H1 (cell line): ENCODE results near the gene IFT122. TPM values are rescaled to one million over a fixed set of nuclear protein-coding genes. Genes with fewer than 3 reads are reported as not detected.
A peak's percentile ranks its signal among the peaks of the same experiment; 100 is the strongest.

Source experiments
- CTCF ChIA-PET: fragments of 300-600 bp; sonication (Branson Sonifier 250); formaldehyde crosslinking; loops from one replicate; lab custom pipeline; 2021; ENCODE audit not compliant: partially characterized antibody; lab: Charles Lee
- POLR2A ChIA-PET: fragments of 300-600 bp; sonication (Branson Sonifier 250); formaldehyde crosslinking; loops from one replicate; lab custom pipeline; 2021; ENCODE audit warnings: inconsistent platforms; ENCODE audit not compliant: partially characterized antibody; lab: Charles Lee
- DNase-seq, 2 experiments: peaks; one replicate each; pipeline versions ENCODE4 v3.0.0 to v3.0.0-alpha.2; 2010 to 2022; ENCODE audit warnings: low spot score in 2 of 2, low read depth in 1 of 2, mixed read lengths in 1 of 2
- FAIRE-seq: peaks from 2 replicates; lab custom pipeline; 2011; peaks lifted over from hg19 to GRCh38; lab: Jason Lieb, UNC
- H2AFZ ChIP-seq: 2 replicates; pipeline ENCODE4 v1.8.1; 2012; ENCODE audit warnings: low read length, inconsistent platforms
- H2AK5ac ChIP-seq: 2 replicates; pipeline ENCODE4 v1.6.1; 2013; ENCODE audit warnings: low read depth, low read length
- H2BK120ac ChIP-seq: replicated peaks from 2 replicates; pipeline ENCODE3; 2013; ENCODE audit warnings: low read depth, low read length, inconsistent platforms
- H2BK12ac ChIP-seq: 2 replicates; pipeline ENCODE4 v1.6.1; 2013; ENCODE audit warnings: low read depth, low read length
- H2BK15ac ChIP-seq: 2 replicates; pipeline ENCODE4 v1.6.1; 2013; ENCODE audit warnings: low read length
- H2BK20ac ChIP-seq: 2 replicates; pipeline ENCODE4 v1.6.1; 2013; ENCODE audit warnings: low read length
- H2BK5ac ChIP-seq: 2 replicates; pipeline ENCODE4 v1.6.1; 2013; ENCODE audit warnings: low read depth, low read length
- H3K14ac ChIP-seq: 2 replicates; pipeline ENCODE4 v1.6.1; 2013; ENCODE audit warnings: inconsistent platforms; ENCODE audit not compliant: insufficient read length
- H3K18ac ChIP-seq: 2 replicates; pipeline ENCODE4 v1.6.1; 2013; ENCODE audit warnings: low read length; ENCODE audit errors: extremely low read depth
- H3K23ac ChIP-seq: 2 replicates; pipeline ENCODE4 v1.6.1; 2013; ENCODE audit warnings: inconsistent platforms; ENCODE audit not compliant: insufficient read length
- H3K23me2 ChIP-seq: 2 replicates; pipeline ENCODE4 v1.6.1; 2013; ENCODE audit warnings: low read depth, low read length
- H3K27ac ChIP-seq: 2 replicates; pipeline ENCODE4 v1.6.1; 2011; ENCODE audit warnings: low read depth, low read length, inconsistent platforms
- H3K27me3 ChIP-seq, 4 experiments: replicated peaks in 1 of 4; 1 replicate in 1 of 4; 2 replicates in 3 of 4; pipeline versions ENCODE4 v1.6.1 to v1.8.1; 2011 to 2013; ENCODE audit warnings: low read length in 3 of 4, mild to moderate bottlenecking in 3 of 4, inconsistent platforms in 2 of 4, mixed read lengths in 2 of 4, moderate library complexity in 1 of 4; ENCODE audit not compliant: control insufficient read depth in 3 of 4, insufficient read depth in 3 of 4; ENCODE audit errors: extremely low read depth in 1 of 4
- H3K36me3 ChIP-seq, 4 experiments: 2 replicates each; pipeline versions ENCODE4 v1.6.1 to v1.8.1; 2011 to 2013; ENCODE audit warnings: mild to moderate bottlenecking in 4 of 4, low read length in 3 of 4, moderate library complexity in 2 of 4, control low read depth in 1 of 4, inconsistent platforms in 1 of 4; ENCODE audit not compliant: insufficient read depth in 4 of 4, control insufficient read depth in 2 of 4
- H3K4ac ChIP-seq: replicated peaks from 2 replicates; pipeline ENCODE3; 2013; ENCODE audit warnings: low read length, low read depth, mixed read lengths, inconsistent platforms; ENCODE audit not compliant: insufficient read length
- H3K4me1 ChIP-seq, 4 experiments: replicated peaks in 1 of 4; 1 replicate in 1 of 4; 2 replicates in 3 of 4; pipeline versions ENCODE4 v1.6.1 to v1.8.1; 2011 to 2013; ENCODE audit warnings: low read length in 3 of 4, inconsistent platforms in 2 of 4, mixed read lengths in 1 of 4; ENCODE audit not compliant: insufficient read depth in 4 of 4, control insufficient read depth in 3 of 4
- H3K4me2 ChIP-seq, 2 experiments: 2 replicates each; pipeline versions ENCODE4 v1.6.1 to v1.8.1; 2011 to 2013; ENCODE audit warnings: low read depth in 2 of 2, low read length in 2 of 2, control low read depth in 1 of 2, inconsistent platforms in 1 of 2, mild to moderate bottlenecking in 1 of 2; ENCODE audit not compliant: insufficient read depth in 1 of 2
- H3K4me3 ChIP-seq, 4 experiments: fragments of 200-600, 300-600 bp in 1 of 4; sonication (generic), shearing (Covaris generic), sonication (Bioruptor Twin) in 1 of 4; 2 replicates each; pipeline versions ENCODE4 v1.5.1 to v1.8.1; 2011 to 2016; ENCODE audit warnings: low read length in 4 of 4, low read depth in 3 of 4, control low read depth in 2 of 4, inconsistent platforms in 2 of 4, mild to moderate bottlenecking in 2 of 4, mixed read lengths in 1 of 4, moderate library complexity in 1 of 4; ENCODE audit not compliant: insufficient read depth in 2 of 4; ENCODE audit errors: extremely low read depth in 1 of 4
- H3K56ac ChIP-seq: replicated peaks from 2 replicates; pipeline ENCODE3; 2013; ENCODE audit warnings: low read depth, mild to moderate bottlenecking, mixed read lengths, low read length, inconsistent platforms; ENCODE audit not compliant: insufficient read length
- H3K79me1 ChIP-seq: 2 replicates; pipeline ENCODE4 v1.6.1; 2013; ENCODE audit warnings: low read depth, low read length, control low read depth
- H3K79me2 ChIP-seq, 2 experiments: 2 replicates each; pipeline versions ENCODE4 v1.6.1 to v1.8.1; 2012 to 2013; ENCODE audit warnings: low read length in 2 of 2, mild to moderate bottlenecking in 2 of 2, inconsistent platforms in 1 of 2; ENCODE audit not compliant: insufficient read depth in 2 of 2, control insufficient read depth in 1 of 2
- H3K9ac ChIP-seq, 4 experiments: replicated peaks in 1 of 4; 1 replicate in 1 of 4; 2 replicates in 3 of 4; pipeline versions ENCODE4 v1.6.1 to v1.8.1; 2011 to 2013; ENCODE audit warnings: low read depth in 3 of 4, low read length in 3 of 4, control low read depth in 2 of 4, mild to moderate bottlenecking in 2 of 4, moderate library complexity in 2 of 4, inconsistent platforms in 1 of 4; ENCODE audit errors: extremely low read depth in 1 of 4
- H3K9me3 ChIP-seq, 2 experiments: 2 replicates each; pipeline versions ENCODE4 v1.6.1 to v1.8.1; 2012 to 2013; ENCODE audit warnings: mild to moderate bottlenecking in 2 of 2, moderate library complexity in 2 of 2, control low read depth in 1 of 2, inconsistent platforms in 1 of 2, low read depth in 1 of 2, low read length in 1 of 2, mixed read lengths in 1 of 2; ENCODE audit not compliant: insufficient read depth in 2 of 2
- H4K20me1 ChIP-seq, 2 experiments: replicated peaks in 1 of 2; 2 replicates each; pipeline versions ENCODE3 to v1.8.1; 2011 to 2013; ENCODE audit warnings: inconsistent platforms in 2 of 2, low read length in 2 of 2, mild to moderate bottlenecking in 1 of 2; ENCODE audit not compliant: insufficient read depth in 2 of 2, control insufficient read depth in 1 of 2
- H4K5ac ChIP-seq: 2 replicates; pipeline ENCODE4 v1.6.1; 2013; ENCODE audit warnings: low read length, low read depth, mixed read lengths, inconsistent platforms; ENCODE audit not compliant: insufficient read length
- H4K8ac ChIP-seq: 2 replicates; pipeline ENCODE4 v1.8.0; 2013; ENCODE audit warnings: mild to moderate bottlenecking, moderate library complexity, low read length, inconsistent platforms; ENCODE audit not compliant: insufficient read depth; ENCODE audit errors: extremely low read depth
- H4K91ac ChIP-seq: replicated peaks from 2 replicates; pipeline ENCODE3; 2013; ENCODE audit warnings: low read length, mixed read lengths, inconsistent platforms; ENCODE audit not compliant: insufficient read length
- ASH2L ChIP-seq: fragments of 200-600, 300-600 bp; sonication (generic); IDR thresholded peaks from one replicate; pipeline ENCODE4 v1.7.1; 2017; ENCODE audit warnings: low read length
- CEBPB ChIP-seq: IDR thresholded peaks from 2 replicates; pipeline ENCODE4 v1.6.1; 2012; ENCODE audit warnings: low read depth, low read length
- CHD1 ChIP-seq: IDR thresholded peaks from 2 replicates; pipeline ENCODE4 v1.6.1; 2012; ENCODE audit warnings: low read depth, low read length, improper control_type of control experiment
- EP300 ChIP-seq, 2 experiments: IDR thresholded peaks; 1 replicate in 1 of 2; 2 replicates in 1 of 2; pipeline ENCODE4 v1.6.1; 2011 to 2012; ENCODE audit warnings: low read depth in 2 of 2, low read length in 2 of 2, mild to moderate bottlenecking in 2 of 2, borderline replicate concordance in 1 of 2, inconsistent platforms in 1 of 2, moderate library complexity in 1 of 2
- HDAC2 ChIP-seq, 2 experiments: fragments of 300-600 bp in 1 of 2; sonication (generic) in 1 of 2; IDR thresholded peaks; 2 replicates each; pipeline ENCODE4 v1.6.1; 2011 to 2012; ENCODE audit warnings: low read depth in 2 of 2, low read length in 2 of 2, mild to moderate bottlenecking in 2 of 2, moderate library complexity in 2 of 2, borderline replicate concordance in 1 of 2, inconsistent platforms in 1 of 2
- KDM5A ChIP-seq: fragments of 200-600 bp; IDR thresholded peaks from 2 replicates; pipeline ENCODE4 v1.7.1; 2012; ENCODE audit warnings: mild to moderate bottlenecking, low read length, inconsistent platforms, mixed read lengths
- NRF1 ChIP-seq: IDR thresholded peaks from 2 replicates; pipeline ENCODE4 v1.6.1; 2011; ENCODE audit warnings: mild to moderate bottlenecking, low read depth, low read length, improper control_type of control experiment
- POLR2A ChIP-seq, 2 experiments: IDR thresholded peaks; 1 replicate in 1 of 2; 2 replicates in 1 of 2; pipeline ENCODE4 v1.6.1; 2011; ENCODE audit warnings: low read depth in 2 of 2, low read length in 2 of 2, mild to moderate bottlenecking in 2 of 2; ENCODE audit errors: control extremely low read depth in 1 of 2
- RNF2 ChIP-seq: fragments of 200-900, 300-1000 bp; sonication (generic); IDR thresholded peaks from 2 replicates; pipeline ENCODE4 v1.7.1; 2016; ENCODE audit warnings: borderline replicate concordance, low read depth, mild to moderate bottlenecking, antibody characterized with exemption, low read length; ENCODE audit not compliant: poor library complexity, severe bottlenecking; ENCODE audit errors: missing control alignments
- SIX5 ChIP-seq: IDR thresholded peaks from 2 replicates; pipeline ENCODE4 v1.6.1; 2011; ENCODE audit warnings: mild to moderate bottlenecking, low read depth, low read length
- SP1 ChIP-seq: IDR thresholded peaks from 2 replicates; pipeline ENCODE4 v1.6.1; 2011; ENCODE audit warnings: low read depth, low read length
- TAF7 ChIP-seq: optimal IDR thresholded peaks from 2 replicates; pipeline ENCODE3; 2011; ENCODE audit warnings: low read depth, mild to moderate bottlenecking, inconsistent platforms, low read length, moderate library complexity, borderline replicate concordance
- TCF12 ChIP-seq: IDR thresholded peaks from 2 replicates; pipeline ENCODE4 v1.6.1; 2011; ENCODE audit warnings: low read depth, mild to moderate bottlenecking, low read length
- YY1 ChIP-seq: IDR thresholded peaks from 2 replicates; pipeline ENCODE4 v1.6.1; 2011; ENCODE audit warnings: low read depth, mild to moderate bottlenecking, low read length
- WGBS, 2 experiments: shearing (Covaris generic) in 1 of 2; methylation state at CpG; one replicate each; pipeline versions ENCODE4 v1.1.6 to v1.1.7; 2013 to 2015; ENCODE audit warnings: low lambda C conversion rate in 2 of 2, mixed read lengths in 2 of 2, inconsistent platforms in 1 of 2, low coverage in 1 of 2, missing lambda C conversion rate in 1 of 2; ENCODE audit not compliant: insufficient replicate concordance in 2 of 2, insufficient coverage in 1 of 2, insufficient read length in 1 of 2; ENCODE audit errors: extremely low coverage in 1 of 2, missing lambda C conversion rate in 1 of 2; 5-methylcytosine and 5-hydroxymethylcytosine counted together
- polyA plus RNA-seq, 7 experiments: library from polyadenylated mRNA; depleted of rRNA in 3 of 7; stranded (reverse) in 5 of 7; unstranded in 2 of 7; fragments of >200 nt in 5 of 7; fragments of 200-250 nt in 2 of 7; gene quantifications; 1 replicate in 5 of 7; 2 replicates in 1 of 7; 4 replicates in 1 of 7; pipeline versions ENCODE4 v1.2.1 to v1.2.3, GENCODE V29; 2011 to 2013; ENCODE audit warnings: missing spikeins in 2 of 7, mixed read lengths in 2 of 7
- total RNA-seq: library from RNA; stranded (reverse); fragmentation: NEBNext Ultra II Directional; extraction: Animal tissue kit (Norgen Biotek cat#: 25700); gene quantifications from 2 replicates; pipeline ENCODE4 v1.2.1, GENCODE V29; 2021

IFT122 gene
- total and polyA plus RNA-seq, 2 of the 8 experiments (the other 6 are each of a cell fraction or from before 2014, with no cell fraction given), result 23.7 to 25.1 TPM

DNA sequence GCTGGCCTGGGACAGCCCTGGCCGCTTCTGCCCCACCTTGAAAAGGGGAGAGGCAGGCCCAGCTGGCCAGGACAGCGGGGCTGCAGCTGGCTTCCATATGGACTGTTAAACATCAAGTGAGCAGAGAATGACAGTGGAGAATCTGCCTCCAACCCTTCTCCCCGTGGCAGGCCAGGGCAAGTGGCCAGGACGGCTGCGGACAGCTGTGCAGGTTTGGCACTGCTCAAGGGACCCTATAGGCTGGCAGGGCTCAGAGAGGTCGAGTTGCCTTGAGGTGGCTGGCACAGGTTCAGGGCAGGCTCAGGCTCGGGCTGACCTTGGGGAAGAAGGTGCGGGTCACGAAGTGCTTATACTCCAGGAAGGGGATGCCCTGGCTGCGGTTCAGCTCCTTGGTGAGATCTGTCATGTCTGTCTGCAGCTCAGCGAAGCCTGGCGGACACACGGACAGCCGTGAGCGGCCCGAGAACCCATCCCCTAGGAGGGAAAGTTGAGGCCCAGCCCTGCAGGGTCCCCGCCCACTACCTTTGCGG is 127.2 kb downstream of the IFT122 start:
- POLR2A ChIA-PET, result no interaction called here
- no peak for DNase-seq

More for the DNA sequence above, 127.2 kb downstream of the IFT122 start:
- Histone ChIP-seq H4K5ac (no peak overlapping the region), H3K9ac (no peak overlapping the region), H2BK20ac (no peak overlapping the region), H3K79me1 (no peaks in the 10 kb centered on the region), H3K23me2 (no peaks in the 10 kb centered on the region), H2AFZ (no peak overlapping the region), H3K27me3 (no peaks in the 10 kb centered on the region), H3K27ac (no peak overlapping the region), H3K4ac (no peak overlapping the region), H2BK15ac (no peak overlapping the region), H4K8ac (no peak overlapping the region; the same call in 1 of the 2 replicates), H3K4me2 (no peak overlapping the region), H3K9me3 (no peaks in the 10 kb centered on the region), H2BK12ac (no peak overlapping the region), H2AK5ac (no peak overlapping the region), H2BK5ac (no peak overlapping the region), H3K4me1 (no peaks in the 10 kb centered on the region), H4K91ac (no peak overlapping the region), H3K18ac (peak overlapping the region; percentile 60; the same call in 1 of the 2 replicates), H3K4me3 (no peak overlapping the region), H4K20me1 (no peaks in the 10 kb centered on the region), H3K56ac (no peak overlapping the region), H3K14ac (no peak overlapping the region), H3K79me2 (no peaks in the 10 kb centered on the region), H2BK120ac (no peak overlapping the region), H3K23ac (no peak overlapping the region), H3K36me3 (no peaks in the 10 kb centered on the region)
- FAIRE-seq, result no peak
- no peak for TF ChIP-seq NRF1
- no peak for TF ChIP-seq ASH2L
- no peak for TF ChIP-seq SIX5
- TF ChIP-seq CEBPB, result no peak
- TF ChIP-seq RNF2, result no peak
- no peak for TF ChIP-seq SP1
- no peak for TF ChIP-seq CHD1
- no peak for TF ChIP-seq HDAC2 (IDR thresholded peaks at IDR 0.05; ENCODE audit: borderline replicate concordance in 1 of 2, low read depth in 2 of 2, low read length in 2 of 2)
- no peak for TF ChIP-seq YY1
- no peak for TF ChIP-seq TAF7
- no peak for TF ChIP-seq TCF12
- TF ChIP-seq EP300 (IDR thresholded peaks at IDR 0.05; ENCODE audit: borderline replicate concordance in 1 of 2, low read depth in 2 of 2, low read length in 2 of 2), result no peak
- TF ChIP-seq KDM5A, result no peak
- no peak for TF ChIP-seq POLR2A (IDR thresholded peaks at IDR 0.05; ENCODE audit: control extremely low read depth in 1 of 2, low read depth in 2 of 2, low read length in 2 of 2)
- CTCF ChIA-PET, result interaction anchor here (0.9 to 4.3 kb wide), 9 partner anchors 9 to 92 kb away, joined by 3 to 20 read pairs (median 5); no protein-coding TSS in a partner anchor
- 89% methylated on average over 18 of the region's 18 CpGs; no CpG with 5 or more reads in 1 of the 2 experiments for WGBS, 2 experiments
